ENCODE results near the gene CUBN.
A peak's percentile ranks its signal among the peaks of the same experiment; 100 is the strongest.

CUBN gene

DNA sequence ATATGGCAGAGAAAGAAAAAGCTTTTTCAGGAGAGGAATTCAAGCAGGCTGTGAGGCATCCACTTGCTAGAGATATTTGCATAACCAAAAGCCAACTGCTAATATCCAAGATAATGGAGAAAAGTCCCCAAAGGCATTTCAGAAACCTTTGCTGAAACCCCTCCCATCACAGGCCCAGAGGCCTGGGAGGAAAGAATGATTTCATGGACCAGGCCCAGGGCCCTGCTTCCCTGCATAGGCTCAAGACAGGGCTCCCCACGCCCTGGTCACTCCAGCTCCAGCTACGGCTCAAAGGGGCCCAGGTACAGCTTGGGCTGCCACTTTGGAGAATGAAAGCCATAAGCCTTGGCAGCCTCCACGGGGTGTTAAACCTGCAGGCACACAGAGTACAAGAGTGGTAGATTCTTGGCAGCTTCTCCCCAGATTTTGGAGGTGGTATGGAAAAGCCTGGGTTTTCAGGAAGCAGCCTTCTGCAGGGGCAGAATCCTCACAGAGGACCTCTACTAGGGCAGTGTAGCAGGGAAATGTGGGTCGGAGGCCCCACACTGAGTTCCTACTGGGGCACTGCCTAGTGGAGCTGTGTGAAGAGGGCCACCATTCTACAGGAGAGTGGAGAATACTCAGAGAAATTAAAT lies 306.8 kb downstream of the CUBN start:
- Histone ChIP-seq H3K36me3 (peaks cover 0 to 12% (median 0%) of the 10 kb centered on the region in 3 donors), H3K27ac (no peak overlapping the region), H3K4me1 (peaks cover 0 to 17% (median 3%) of the 10 kb centered on the region in 4 donors), H3K27me3 (no peaks in the 10 kb centered on the region), H3K9me3 (peaks cover 0 to 8% (median 0%) of the 10 kb centered on the region in 3 donors), H3K4me3 (no peak overlapping the region)
- intact Hi-C loops (cut with DNase I; ENCODE audit: low total_unique reads) = no loop called here
- no peak for DNase-seq
- TF ChIP-seq, protein P1, sequence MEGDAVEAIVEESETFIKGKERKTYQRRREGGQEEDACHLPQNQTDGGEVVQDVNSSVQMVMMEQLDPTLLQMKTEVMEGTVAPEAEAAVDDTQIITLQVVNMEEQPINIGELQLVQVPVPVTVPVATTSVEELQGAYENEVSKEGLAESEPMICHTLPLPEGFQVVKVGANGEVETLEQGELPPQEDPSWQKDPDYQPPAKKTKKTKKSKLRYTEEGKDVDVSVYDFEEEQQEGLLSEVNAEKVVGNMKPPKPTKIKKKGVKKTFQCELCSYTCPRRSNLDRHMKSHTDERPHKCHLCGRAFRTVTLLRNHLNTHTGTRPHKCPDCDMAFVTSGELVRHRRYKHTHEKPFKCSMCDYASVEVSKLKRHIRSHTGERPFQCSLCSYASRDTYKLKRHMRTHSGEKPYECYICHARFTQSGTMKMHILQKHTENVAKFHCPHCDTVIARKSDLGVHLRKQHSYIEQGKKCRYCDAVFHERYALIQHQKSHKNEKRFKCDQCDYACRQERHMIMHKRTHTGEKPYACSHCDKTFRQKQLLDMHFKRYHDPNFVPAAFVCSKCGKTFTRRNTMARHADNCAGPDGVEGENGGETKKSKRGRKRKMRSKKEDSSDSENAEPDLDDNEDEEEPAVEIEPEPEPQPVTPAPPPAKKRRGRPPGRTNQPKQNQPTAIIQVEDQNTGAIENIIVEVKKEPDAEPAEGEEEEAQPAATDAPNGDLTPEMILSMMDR (IDR thresholded peaks at IDR 0.05) = no peak

GRCh38 chr10:16822027-16822426 lies 307.6 kb downstream of the CUBN start:
- Histone ChIP-seq H3K4me3 (no peak overlapping the region), H3K27me3 (no peaks in the 10 kb centered on the region), H3K27ac (no peak overlapping the region), H3K4me1 (peaks cover 0 to 10% (median 5%) of the 10 kb centered on the region in 4 donors), H3K9me3 (peaks cover 0 to 8% (median 0%) of the 10 kb centered on the region in 3 donors), H3K36me3 (peaks cover 0 to 12% (median 0%) of the 10 kb centered on the region in 3 donors)
- TF ChIP-seq, protein P1 (IDR thresholded peaks at IDR 0.05) = no peak
- intact Hi-C loops (cut with DNase I; ENCODE audit: low total_unique reads) = no loop called here
- DNase-seq = no peak

DNA sequence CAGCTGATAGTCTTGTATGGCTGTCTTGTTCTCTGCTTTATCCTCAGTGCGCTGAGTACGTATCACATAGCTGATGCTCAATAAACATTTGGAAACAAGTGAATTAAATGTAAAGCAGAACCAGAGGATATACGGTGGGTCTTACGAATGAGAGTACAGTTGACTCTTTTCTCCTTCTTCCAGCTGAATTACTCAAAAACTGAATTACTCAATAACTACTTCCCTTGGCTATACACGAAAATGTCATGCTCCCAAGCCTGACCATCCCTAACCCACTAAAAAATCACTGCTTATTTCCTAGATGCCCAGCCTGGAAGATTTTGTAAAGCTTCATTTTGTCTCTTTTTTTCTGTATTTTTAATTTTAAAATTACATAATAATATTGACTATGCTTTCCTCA lies 309.2 kb downstream of the CUBN start:
- Histone ChIP-seq H3K27me3 (no peaks in the 10 kb centered on the region), H3K27ac (no peak overlapping the region), H3K9me3 (peaks cover 0 to 8% (median 0%) of the 10 kb centered on the region in 3 donors), H3K4me3 (no peak overlapping the region), H3K36me3 (peaks cover 0 to 12% (median 0%) of the 10 kb centered on the region in 3 donors), H3K4me1 (peaks cover 4 to 22% (median 14%) of the 10 kb centered on the region in 4 donors)
- intact Hi-C loops (cut with DNase I; ENCODE audit: low total_unique reads) = no loop called here
- no peak for DNase-seq
- TF ChIP-seq, protein P1 (IDR thresholded peaks at IDR 0.05) = no peak

DNA sequence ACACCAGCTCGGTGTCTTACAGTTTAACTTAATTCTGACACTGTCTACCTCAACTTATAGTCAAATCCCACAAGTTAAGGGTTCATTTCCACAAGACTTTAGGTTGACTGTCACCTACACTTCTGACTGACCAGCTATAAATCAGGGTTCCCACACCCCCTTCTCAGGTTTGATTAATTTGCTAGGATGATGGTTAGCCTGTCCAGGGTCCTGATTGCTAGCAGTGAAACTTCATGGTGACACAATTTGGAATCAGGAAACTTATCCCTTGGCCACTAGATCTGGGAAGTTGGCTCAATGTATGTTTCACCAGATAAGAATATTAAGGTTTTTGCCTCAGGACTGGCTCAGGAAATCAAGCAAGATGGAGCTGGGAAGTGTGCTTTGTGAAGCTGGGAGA lies 309.6 kb downstream of the CUBN start:
- TF ChIP-seq, protein P1 (IDR thresholded peaks at IDR 0.05) = no peak
- Histone ChIP-seq H3K4me3 (no peak overlapping the region), H3K27me3 (no peaks in the 10 kb centered on the region), H3K27ac (no peak overlapping the region), H3K4me1 (peaks cover 4 to 26% (median 17%) of the 10 kb centered on the region in 4 donors), H3K36me3 (peaks cover 0 to 12% (median 0%) of the 10 kb centered on the region in 3 donors), H3K9me3 (peaks cover 0 to 8% (median 0%) of the 10 kb centered on the region in 3 donors)
- intact Hi-C loops (cut with DNase I; ENCODE audit: low total_unique reads) = no loop called here
- no peak for DNase-seq

DNA sequence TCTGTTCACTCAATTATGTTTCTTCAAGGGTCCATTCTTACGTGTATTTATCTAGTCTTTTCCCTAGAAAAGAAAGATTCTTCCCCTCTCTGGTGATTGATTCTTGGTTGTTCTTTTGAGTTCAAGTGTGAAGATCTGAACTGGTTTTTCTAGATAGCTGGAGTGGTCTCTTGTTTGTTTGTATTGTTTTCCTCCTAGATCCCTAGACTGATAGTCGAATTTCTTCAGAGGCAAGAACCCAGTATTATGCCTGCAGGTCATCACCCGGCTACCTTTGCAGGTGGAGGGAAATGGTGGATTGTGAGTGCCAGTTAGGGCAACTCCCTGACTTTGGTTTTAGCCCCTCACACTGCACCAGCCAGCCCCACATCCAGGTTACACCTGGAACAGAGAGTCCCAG lies 310.2 kb downstream of the CUBN start:
- DNase-seq = no peak
- Histone ChIP-seq H3K27me3 (no peaks in the 10 kb centered on the region), H3K4me1 (peaks cover 4 to 29% (median 23%) of the 10 kb centered on the region in 4 donors), H3K36me3 (peaks cover 0 to 12% (median 0%) of the 10 kb centered on the region in 3 donors), H3K9me3 (peaks cover 0 to 8% (median 0%) of the 10 kb centered on the region in 3 donors), H3K27ac (peak overlapping the region in 1 of 2 donors; percentile 94), H3K4me3 (no peak overlapping the region)
- intact Hi-C loops (cut with DNase I; ENCODE audit: low total_unique reads) = no loop called here
- TF ChIP-seq, protein P1 (IDR thresholded peaks at IDR 0.05) = no peak
